OCI-LY3 (cell line): ENCODE results near the gene IRF2BP2.

ENCODE experiments used
- CTCF ChIP-seq: fragments of 200-600, 300-600 bp; sonication (generic); IDR thresholded peaks from 2 replicates; pipeline ENCODE4 v1.5.1; 2014; ENCODE audit warnings: antibody characterized with exemption, low read length, low read depth
- EZH2phosphoT487 ChIP-seq: fragments of 200-600 bp; shearing (Covaris generic); IDR thresholded peaks from 2 replicates; pipeline ENCODE4 v1.6.1; 2018; ENCODE audit warnings: antibody characterized with exemption, mixed run types, low read depth

GRCh38 chr1:234606784-234607108 lies 3.2 kb downstream of the IRF2BP2 start:
- no peak for TF ChIP-seq CTCF
- TF ChIP-seq EZH2phosphoT487 = no peak
